Measurements from ENCODE around the gene VPS54.
"Not testable (repeated sequence)": the region's sequence is repeated elsewhere in the genome, so short reads cannot be mapped to it uniquely, and the experiment has no call there.

Gene VPS54

DNA sequence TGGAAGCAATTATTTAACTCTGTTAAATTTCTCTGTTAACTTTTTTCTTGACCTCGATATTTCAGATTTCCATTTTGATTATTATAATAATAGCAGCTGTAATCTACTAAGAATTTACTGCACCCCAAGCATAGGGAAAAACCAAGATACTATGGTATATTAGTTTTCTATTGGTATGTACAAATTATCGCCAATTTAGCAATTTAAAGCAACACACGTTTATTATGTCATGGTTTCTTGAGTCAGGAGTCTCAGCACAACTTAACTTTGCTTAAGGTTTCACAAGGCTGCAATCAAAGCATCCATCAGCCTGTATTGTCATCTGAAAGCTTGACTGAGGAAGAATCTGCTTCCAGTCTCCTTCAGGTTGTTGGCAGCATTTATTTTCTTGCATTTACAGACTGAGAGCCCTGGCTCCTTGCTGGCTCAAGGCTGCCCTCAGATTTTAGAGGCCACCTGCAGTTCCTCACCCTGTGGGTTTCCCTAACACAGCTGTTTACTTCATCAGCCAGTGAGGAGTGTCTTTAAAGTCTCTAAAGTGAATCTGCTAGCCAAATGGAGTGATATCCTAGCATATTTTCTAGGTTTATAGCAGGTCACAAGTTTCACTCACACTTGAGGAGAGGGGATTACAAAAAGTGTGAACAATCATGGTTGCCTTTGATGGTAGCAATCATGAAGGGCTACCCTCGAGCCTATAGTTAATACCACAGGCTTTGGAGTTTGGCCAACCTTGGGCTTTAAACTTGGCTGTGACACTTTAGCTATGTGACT lies 4.4 kb upstream of the VPS54 start:
- no peak for DNase-seq

DNA sequence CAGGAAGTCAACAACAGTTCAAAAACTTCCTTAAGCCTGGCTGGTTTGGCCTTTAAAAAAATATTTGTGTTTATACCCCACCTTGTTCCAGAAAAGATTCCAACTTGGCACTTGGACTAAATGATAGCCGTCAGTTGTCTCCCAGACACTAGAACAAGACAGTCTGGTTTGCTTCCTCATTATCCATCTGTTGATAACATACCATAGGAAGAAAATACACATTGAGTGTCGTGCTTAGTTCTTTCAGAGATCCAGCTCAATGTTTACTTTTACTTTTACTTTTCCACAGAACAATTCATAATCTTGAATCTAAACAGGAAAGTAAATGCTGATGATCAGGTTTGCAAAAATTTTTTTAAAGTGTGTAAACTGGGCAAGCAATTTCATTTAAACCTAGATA lies 2.4 kb upstream of the VPS54 start:
- no peak for DNase-seq

- no peak for DNase-seq
Measured at GRCh38 chr2:64019975-64020528, 824 bp upstream of the VPS54 start.

GRCh38 chr2:64018701-64019082 lies 536 bp downstream of the VPS54 start:
- DNase-seq = peak; percentile 67

DNA sequence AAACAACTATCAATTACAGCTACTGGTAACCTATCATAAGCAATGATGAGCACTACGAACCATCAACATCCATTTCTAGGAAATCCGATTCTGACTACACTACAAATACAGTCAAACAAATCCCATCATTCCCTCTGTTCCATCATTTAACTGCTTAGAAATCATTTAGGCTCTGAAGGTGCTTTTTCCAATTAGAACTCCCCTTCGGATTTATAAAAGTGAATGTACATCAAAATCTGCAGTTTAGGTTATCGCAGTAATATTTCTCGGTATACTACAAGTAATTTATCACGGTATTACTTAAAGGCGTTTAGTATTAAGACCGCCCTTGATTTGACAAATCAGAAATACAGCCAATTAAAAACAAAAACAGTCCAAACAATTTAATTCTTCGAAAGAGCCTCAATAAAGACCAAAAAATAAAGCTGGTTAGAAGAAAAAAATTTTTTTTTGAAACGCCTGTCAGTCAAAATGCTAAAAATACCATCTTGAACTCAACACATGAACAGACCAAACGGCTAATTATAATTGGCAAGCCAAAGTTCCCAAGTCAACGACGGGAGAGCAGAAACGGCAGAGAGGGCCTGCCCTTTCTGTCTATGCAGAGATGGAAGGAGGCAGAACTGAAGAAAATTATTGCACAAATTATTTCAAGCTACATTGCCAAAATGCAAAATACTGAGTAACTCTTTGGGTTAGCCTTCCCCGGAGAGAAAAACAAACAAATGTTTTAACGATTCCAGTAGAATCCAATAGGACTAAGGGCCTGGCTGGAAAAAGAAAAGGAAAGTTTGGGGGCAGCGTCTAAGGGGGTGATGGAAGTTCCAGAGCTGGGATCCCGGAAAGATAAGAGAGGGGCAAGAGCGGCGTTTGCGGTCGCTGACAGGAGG lies 1.2 kb downstream of the VPS54 start:
- peak; percentile 31 for DNase-seq

GRCh38 chr2:64015898-64016297 lies 3.3 kb downstream of the VPS54 start:
- no peak for DNase-seq

GRCh38 chr2:64015391-64015790 lies 3.8 kb downstream of the VPS54 start:
- DNase-seq = no peak

- DNase-seq = no peak
Measured at GRCh38 chr2:64014628-64015027, 4.6 kb downstream of the VPS54 start.

DNA sequence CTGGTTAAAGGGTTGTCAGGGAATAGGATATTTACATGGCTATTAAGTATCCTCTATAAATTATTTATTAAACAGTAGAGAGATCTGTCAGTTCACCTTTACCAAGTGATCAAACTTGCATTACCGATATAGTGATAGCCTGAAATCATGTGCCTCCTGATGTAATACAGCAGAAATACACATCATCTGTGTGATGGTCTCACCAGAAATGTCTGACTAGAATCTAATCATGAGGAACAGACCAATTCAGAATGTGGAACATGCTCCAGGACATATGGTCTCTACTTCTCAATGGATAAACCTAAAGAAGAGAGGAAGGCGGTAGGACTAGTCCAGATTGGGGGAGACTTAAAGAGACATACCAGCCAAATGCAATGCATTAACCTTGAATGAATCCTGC lies 6.2 kb downstream of the VPS54 start:
- no peak for DNase-seq

- DNase-seq = no peak
Measured at GRCh38 chr2:64012115-64012514, 7.1 kb downstream of the VPS54 start.

DNA sequence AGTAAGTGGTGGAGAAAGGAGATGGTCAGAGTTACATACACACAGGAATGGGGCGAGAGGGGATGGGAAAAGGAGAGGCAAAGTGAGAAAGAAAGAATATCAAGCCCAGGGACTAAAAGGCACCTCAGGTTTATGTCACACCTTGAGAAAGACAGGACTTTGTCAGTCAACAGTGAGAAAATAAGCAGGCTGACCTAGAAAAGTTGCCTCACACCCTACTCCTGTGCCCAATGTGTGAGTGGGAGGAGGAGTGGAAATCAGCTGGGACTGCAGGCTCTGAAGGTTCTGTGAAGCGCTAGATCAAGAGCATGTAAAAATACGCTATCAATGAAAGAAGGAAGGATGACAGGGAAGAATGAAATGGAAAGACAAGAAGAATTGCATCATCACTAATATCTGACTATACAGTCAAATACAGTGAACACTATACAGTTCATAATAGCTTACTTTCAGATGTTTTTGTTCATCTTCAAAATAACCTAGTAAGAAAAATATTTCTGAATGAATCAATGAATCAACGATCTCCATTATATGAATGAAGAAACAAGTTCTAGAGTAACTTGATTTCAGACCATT lies 10.7 kb downstream of the VPS54 start:
- no peak for DNase-seq

GRCh38 chr2:64007924-64008323 lies 11.3 kb downstream of the VPS54 start:
- DNase-seq = no peak

GRCh38 chr2:64005707-64006356 lies 13.4 kb downstream of the VPS54 start:
- no peak for DNase-seq

DNA sequence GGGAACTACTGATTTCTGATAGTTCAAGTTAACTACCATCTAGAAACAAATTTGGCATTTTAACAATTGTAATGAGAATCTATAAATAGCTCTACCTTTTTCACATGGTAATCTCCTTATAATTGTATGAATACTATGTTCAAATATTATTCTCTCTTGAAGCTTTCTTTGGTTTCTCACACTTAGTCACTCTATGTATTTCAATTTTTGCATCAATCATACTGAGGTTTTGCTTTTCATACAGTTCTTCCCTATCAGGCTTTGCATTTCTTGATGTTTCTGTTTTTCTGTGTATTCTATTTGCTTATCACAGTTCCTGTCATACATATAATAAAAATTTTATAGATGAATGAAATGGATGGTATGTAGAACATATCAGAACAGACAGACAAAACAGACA lies 16.0 kb downstream of the VPS54 start:
- no peak for DNase-seq

DNA sequence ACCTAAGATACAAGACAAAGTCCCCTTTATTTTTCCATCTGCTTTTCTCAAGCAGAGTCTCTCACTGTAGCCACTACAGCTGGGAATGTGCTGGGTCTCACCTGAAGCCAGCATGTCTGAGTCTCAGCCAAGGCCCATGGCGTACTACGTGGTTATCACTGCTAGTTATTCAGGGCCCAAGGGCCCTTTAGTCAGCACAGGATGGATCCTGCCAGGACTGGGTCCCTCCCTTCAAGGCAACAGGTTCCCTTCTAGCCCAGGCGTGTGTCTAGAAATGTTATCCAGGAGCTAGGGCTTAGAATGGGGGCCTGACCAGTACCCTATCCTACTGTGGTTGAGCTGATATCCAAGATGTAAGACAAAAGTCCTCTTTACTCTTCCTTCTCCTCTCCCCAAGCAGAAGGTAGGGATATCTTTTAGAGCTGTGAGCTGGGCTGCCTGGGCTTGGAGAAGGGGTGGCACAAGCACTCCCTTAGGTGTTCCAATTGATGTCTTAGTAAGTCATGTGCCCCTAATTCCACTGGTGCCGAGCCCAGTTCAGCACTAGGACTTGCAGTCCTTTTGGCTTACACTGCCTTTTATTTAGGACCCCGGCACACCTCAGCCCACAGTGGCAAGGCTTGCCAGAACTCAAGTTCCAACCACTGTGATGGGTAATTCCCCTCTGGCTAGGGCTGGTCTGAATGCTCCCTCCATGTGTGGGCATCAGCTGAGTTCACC lies 17.7 kb downstream of the VPS54 start:
- DNase-seq = no peak

DNA sequence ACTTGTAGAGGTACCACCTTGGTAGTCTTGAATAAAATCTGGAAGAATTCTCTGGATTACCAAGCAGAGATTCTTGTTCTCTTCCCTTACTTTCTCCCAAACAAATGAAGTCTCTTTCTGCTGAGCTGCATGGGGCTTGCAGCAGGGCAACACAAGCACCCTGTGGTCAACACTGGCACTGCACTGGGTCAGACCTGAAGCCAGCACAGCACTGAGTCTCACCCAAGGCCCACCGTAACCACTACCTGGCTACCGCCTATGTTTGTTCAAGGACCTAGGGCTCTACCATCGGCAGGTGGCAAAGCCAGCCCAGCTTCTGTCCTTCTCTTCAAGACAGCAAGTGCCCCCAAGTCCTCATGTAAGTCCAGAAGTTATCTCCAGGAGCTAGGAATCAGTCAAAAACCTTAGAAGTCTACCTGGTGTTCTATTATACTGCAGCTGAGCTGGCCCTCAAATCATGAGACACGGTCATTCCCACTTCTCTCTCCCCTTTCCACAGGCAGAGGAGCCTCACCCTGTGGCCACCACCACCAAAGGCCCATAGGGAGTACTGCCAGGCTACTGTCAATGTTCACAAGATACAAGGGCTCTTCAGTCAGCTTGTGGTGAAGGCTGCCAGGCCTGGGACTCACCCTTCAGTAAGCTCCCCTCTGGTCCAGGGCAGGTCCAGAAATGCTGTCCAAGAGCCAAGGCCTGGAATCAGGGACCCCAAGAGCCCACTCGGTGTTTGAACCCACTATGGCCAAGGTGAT lies 18.4 kb downstream of the VPS54 start:
- DNase-seq = no peak

GRCh38 chr2:63999049-63999448 lies 20.2 kb downstream of the VPS54 start:
- DNase-seq = no peak

DNA sequence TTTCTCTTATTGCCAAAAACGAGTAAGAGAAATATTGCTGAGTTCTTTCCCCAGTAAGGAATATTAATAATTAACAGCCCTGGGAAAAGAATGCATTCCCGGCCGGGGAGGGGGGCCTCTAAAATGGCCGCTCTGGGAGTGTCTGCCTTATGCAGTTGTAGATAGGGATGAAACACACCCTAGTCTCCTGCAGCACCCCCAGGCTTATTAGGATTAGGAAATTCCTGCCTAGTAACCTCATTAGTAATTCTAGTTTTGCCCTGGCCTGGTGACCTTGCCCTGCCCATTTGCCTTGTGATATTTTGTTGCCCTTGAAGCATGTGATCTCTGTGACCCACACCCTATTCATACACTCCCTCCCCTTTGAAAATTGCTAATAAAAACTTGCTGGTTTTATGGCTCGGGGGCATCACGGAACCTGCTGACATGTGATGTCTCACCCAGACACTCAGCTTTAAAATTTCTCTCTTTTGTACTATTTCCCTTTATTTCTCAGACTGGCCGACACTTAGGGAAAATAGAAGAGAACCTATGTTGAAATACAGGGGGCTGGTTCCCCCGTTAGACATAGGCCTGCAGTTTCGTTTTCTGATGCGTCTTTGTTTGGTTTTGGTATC lies 22.5 kb downstream of the VPS54 start:
- not testable (repeated sequence) for DNase-seq

- not testable (repeated sequence) for DNase-seq
Measured at GRCh38 chr2:63994329-63995070, 24.7 kb downstream of the VPS54 start.

DNA sequence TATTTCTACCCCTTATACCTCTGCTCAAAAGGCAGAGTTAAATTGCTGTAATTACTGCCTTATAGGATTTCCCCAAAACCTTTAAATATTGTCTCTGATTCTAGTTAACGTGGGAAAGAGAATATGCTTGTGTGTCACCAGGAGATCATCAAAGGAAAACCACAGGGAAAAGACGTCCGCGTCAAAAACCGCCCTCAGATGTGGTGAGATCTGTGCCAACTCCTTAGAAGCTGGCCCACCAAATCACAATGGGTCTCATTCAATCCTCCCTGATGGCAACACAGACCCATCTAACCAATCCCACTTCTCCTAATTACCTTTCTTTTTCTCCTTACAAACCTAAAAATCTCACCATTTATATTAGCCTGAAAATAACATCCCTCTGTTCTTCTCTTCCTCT lies 25.4 kb downstream of the VPS54 start:
- no peak for DNase-seq
